GM12875 (cell line): ENCODE data around the gene LMNTD1.

Source experiments
- H3K4me3 ChIP-seq: one replicate; pipeline ENCODE4 v1.5.1; 2011; ENCODE audit warnings: low read depth, low read length, control low read depth
- CTCF ChIP-seq: IDR thresholded peaks from 2 replicates; pipeline ENCODE4 v1.5.1; 2011; ENCODE audit warnings: low read depth, mild to moderate bottlenecking, control low read depth, inconsistent platforms, low read length, moderate library complexity, borderline replicate concordance; ENCODE audit not compliant: insufficient read depth

The LMNTD1 gene

GRCh38 chr12:25502118-25502517 lies 51.0 kb downstream of the LMNTD1 start:
- H3K4me3 ChIP-seq = no peak overlapping the region
- no peak for TF ChIP-seq CTCF

GRCh38 chr12:25501549-25501948 lies 51.5 kb downstream of the LMNTD1 start:
- TF ChIP-seq CTCF = no peak
- H3K4me3 ChIP-seq = no peak overlapping the region

GRCh38 chr12:25500651-25501050 lies 52.4 kb downstream of the LMNTD1 start:
- H3K4me3 ChIP-seq = no peak overlapping the region
- TF ChIP-seq CTCF = no peak

GRCh38 chr12:25497021-25497420 lies 56.1 kb downstream of the LMNTD1 start:
- TF ChIP-seq CTCF = no peak
- H3K4me3 ChIP-seq = no peak overlapping the region

- no peak for TF ChIP-seq CTCF
- no peak overlapping the region for H3K4me3 ChIP-seq
These were observed 56.9 kb downstream of the LMNTD1 start for GRCh38 chr12:25496098-25496587.

GRCh38 chr12:25495331-25496097 lies 57.6 kb downstream of the LMNTD1 start:
- no peak for TF ChIP-seq CTCF
- H3K4me3 ChIP-seq = no peak overlapping the region

- TF ChIP-seq CTCF = no peak
- no peak overlapping the region for H3K4me3 ChIP-seq
These were observed 58.2 kb downstream of the LMNTD1 start for GRCh38 chr12:25494926-25495325.
